ENCODE data around the gene SLC39A7. TPM values are rescaled to one million over a fixed set of nuclear protein-coding genes. Genes with fewer than 3 reads are reported as not detected.

The SLC39A7 gene
- total and polyA plus RNA-seq, 2 donors (not counting 3 experiments of a cell fraction or from before 2014, with no cell fraction given) = 99.8 to 129 TPM

GRCh38 chr6:33171880-33172687 lies 28.6 kb upstream of the SLC39A7 start:
- intact Hi-C loops (cut with micrococcal nuclease) = no loop called here
- Histone ChIP-seq H2AFZ (ENCODE audit: low read depth, low read length) (no peak overlapping the region), H4K20me1 (replicated peaks; ENCODE audit: control insufficient read depth, extremely low read depth, insufficient read depth, low read length) (no peaks in the 10 kb centered on the region), H3K36me3 (ENCODE audit: control insufficient read depth in 2 of 2, extremely low read depth in 1 of 2, insufficient read depth in 2 of 2, low read length in 2 of 2) (no peaks in the 10 kb centered on the region), H3K4me3 (replicated peaks in 1 of 3; ENCODE audit: insufficient read depth in 1 of 3, low read depth in 1 of 3, low read length in 3 of 3) (no peak overlapping the region), H3K27me3 (ENCODE audit: control insufficient read depth in 2 of 2, insufficient read depth in 2 of 2, low read length in 2 of 2) (no peaks in the 10 kb centered on the region), H3K79me2 (ENCODE audit: control insufficient read depth, insufficient read depth, low read length) (no peaks in the 10 kb centered on the region), H3K9ac (replicated peaks; ENCODE audit: extremely low read depth, insufficient read depth, low read length) (no peak overlapping the region), H3K4me1 (ENCODE audit: control insufficient read depth, extremely low read depth, insufficient read depth, low read length) (no peaks in the 10 kb centered on the region), H3K27ac (ENCODE audit: insufficient read depth, low read depth, low read length) (no peak overlapping the region), H3K9me3 (replicated peaks; ENCODE audit: control insufficient read depth, insufficient read depth, low read length) (no peaks in the 10 kb centered on the region), H3K9me1 (replicated peaks; ENCODE audit: control insufficient read depth, extremely low read depth, insufficient read depth, low read length) (no peaks in the 10 kb centered on the region), H3K4me2 (ENCODE audit: insufficient read depth, low read length) (no peak overlapping the region)
- DNase-seq (ENCODE audit: low read depth, low spot score) (no peak), FAIRE-seq (no peak)
- BruUV-seq (replicated peaks) = no TSS peak
- dilution Hi-C loops (cut with MboI; ENCODE audit: extremely low pct_ligation_motif_present, low sequenced_read_pairs) = no loop called here
- POLR2A ChIA-PET = no interaction called here
- CTCF ChIA-PET = interaction anchor here (0.6 to 3.0 kb wide), 15 partner anchors 10 to 158 kb away, joined by 3 to 19 read pairs (median 4); partner anchors contain the start of gene HLA-DPA1
- TF ChIP-seq GATA2 (IDR thresholded peaks at IDR 0.05; ENCODE audit: insufficient read depth, insufficient read length, low read depth, low read length) (no peak), CTCF (IDR thresholded peaks at IDR 0.05; ENCODE audit: extremely low read depth in 1 of 2, insufficient read depth in 1 of 2, low read depth in 1 of 2, low read length in 2 of 2) (no peak), EZH2 (IDR thresholded peaks at IDR 0.05; ENCODE audit: borderline replicate concordance, low read depth, low read length, severe bottlenecking) (no peak), MAX (IDR thresholded peaks at IDR 0.05; ENCODE audit: insufficient read depth, insufficient read length) (no peak), POLR2A (IDR thresholded peaks at IDR 0.05; ENCODE audit: low read depth, low read length) (no peak), MYC (IDR thresholded peaks at IDR 0.05; ENCODE audit: low read depth, low read length) (no peak)

Measured in endothelial cell of umbilical vein (primary cell).